OCI-LY7 (cell line): ENCODE measurements around the gene RDH14. TPM values are rescaled to one million over a fixed set of nuclear protein-coding genes. Genes with fewer than 3 reads are reported as not detected.

ENCODE experiments used
- BruUV-seq: library from RNA; stranded (reverse); fragments of 400-500 nt; replicated peaks from 2 replicates; lab custom pipeline; 2021; lab: Mats Ljungman, UMichigan
- CTCF ChIA-PET: fragments of 300-600 bp; sonication (Branson Sonifier 250); formaldehyde crosslinking; loops from one replicate; lab custom pipeline; 2022; ENCODE audit warnings: antibody characterized with exemption; ENCODE audit not compliant: unreplicated experiment; lab: Charles Lee
- POLR2A ChIA-PET: fragments of 300-600 bp; sonication (Branson Sonifier 250); formaldehyde crosslinking; loops from one replicate; lab custom pipeline; 2022; ENCODE audit warnings: antibody characterized with exemption; lab: Charles Lee
- DNase-seq: peaks from one replicate; pipeline ENCODE4 v3.0.0-alpha.2; 2015; ENCODE audit warnings: low spot score
- H2AFZ ChIP-seq: fragments of 200-600 bp; sonication (generic), shearing (Covaris generic); 2 replicates; pipeline ENCODE4 v1.6.1; 2014; ENCODE audit warnings: mild to moderate bottlenecking, antibody characterized with exemption, low read length, moderate library complexity
- H3K27ac ChIP-seq: fragments of 200-600 bp; sonication (generic); 2 replicates; pipeline ENCODE4 v1.5.1; 2014; ENCODE audit warnings: mixed run types, low read depth, mild to moderate bottlenecking, moderate library complexity, low read length, inconsistent platforms; ENCODE audit not compliant: poor library complexity, severe bottlenecking
- H3K36me3 ChIP-seq: fragments of 200-600 bp; sonication (generic); 2 replicates; pipeline ENCODE4 v1.6.1; 2014; ENCODE audit warnings: mild to moderate bottlenecking, antibody characterized with exemption, low read length, moderate library complexity, mixed read lengths; ENCODE audit not compliant: insufficient read depth
- H3K4me1 ChIP-seq: fragments of 200-600 bp; sonication (generic); 2 replicates; pipeline ENCODE4 v1.5.1; 2014; ENCODE audit warnings: mild to moderate bottlenecking, low read length; ENCODE audit not compliant: insufficient read depth, poor library complexity, severe bottlenecking
- H3K4me2 ChIP-seq: fragments of 200-600 bp; sonication (generic); 2 replicates; pipeline ENCODE4 v1.6.1; 2014; ENCODE audit warnings: mild to moderate bottlenecking, low read length
- H3K4me3 ChIP-seq: fragments of 200-600 bp; sonication (generic); 2 replicates; pipeline ENCODE4 v1.5.1; 2014; ENCODE audit warnings: mild to moderate bottlenecking, low read depth, low read length; ENCODE audit not compliant: poor library complexity, severe bottlenecking
- H3K79me2 ChIP-seq: fragments of 200-600 bp; sonication (generic); 2 replicates; pipeline ENCODE4 v1.6.1; 2016; ENCODE audit warnings: low read depth, mild to moderate bottlenecking, low read length, moderate library complexity, mixed read lengths; ENCODE audit not compliant: insufficient read depth
- H3K9me2 ChIP-seq: fragments of 200-600 bp; sonication (generic); 2 replicates; pipeline ENCODE4 v1.6.1; 2016; ENCODE audit warnings: mild to moderate bottlenecking, low read length, mixed read lengths; ENCODE audit not compliant: insufficient read depth
- H3K9me3 ChIP-seq: fragments of 200-600 bp; sonication (generic); 2 replicates; pipeline ENCODE4 v1.6.1; 2014; ENCODE audit warnings: mild to moderate bottlenecking, mixed run types, low read length, mixed read lengths
- H4K20me1 ChIP-seq: fragments of 200-600 bp; sonication (generic); 2 replicates; pipeline ENCODE4 v1.6.1; 2014; ENCODE audit warnings: mild to moderate bottlenecking, antibody characterized with exemption, low read length, moderate library complexity, mixed read lengths; ENCODE audit not compliant: insufficient read depth
- CTCF ChIP-seq: fragments of 200-600 bp; sonication (generic); conservative IDR thresholded peaks from 2 replicates; pipeline ENCODE4 v1.5.1; 2014; ENCODE audit warnings: mild to moderate bottlenecking, antibody characterized with exemption, low read length, moderate library complexity, mixed read lengths
- EZH2phosphoT487 ChIP-seq: fragments of 200-600 bp; sonication (generic); IDR thresholded peaks from 2 replicates; pipeline ENCODE4 v1.6.1; 2018; ENCODE audit warnings: low read depth, borderline replicate concordance, mild to moderate bottlenecking, mixed run types, antibody characterized with exemption, low read length, moderate library complexity, mixed read lengths
- intact Hi-C: fragments of 100-400 bp; cut with micrococcal nuclease; formaldehyde crosslinking; loops from one replicate; pipeline ENCODE4 v1.10.0; 2022; ENCODE audit not compliant: unreplicated experiment
- total RNA-seq, 2 experiments: library from RNA; depleted of rRNA in 1 of 2; stranded (reverse); fragments of >200 nt in 1 of 2; shearing (Covaris generic) in 1 of 2; gene quantifications; 2 replicates each; pipeline ENCODE4 v1.2.3, GENCODE V29; 2014 to 2022

RDH14 gene
- total RNA-seq, 2 experiments from 2014 or later: 20.6 to 25.2 TPM

- no peaks in the 10 kb centered on the region for H3K4me1 ChIP-seq
- TF ChIP-seq EZH2phosphoT487 (no peak), CTCF (no peak)
- DNase-seq: no peak
- H3K36me3 ChIP-seq: no peaks in the 10 kb centered on the region
- BruUV-seq: no TSS peak
- H3K4me3 ChIP-seq: no peak overlapping the region
- H3K79me2 ChIP-seq: no peaks in the 10 kb centered on the region
- no peak overlapping the region for H2AFZ ChIP-seq
- no peak overlapping the region for H3K4me2 ChIP-seq
- no peaks in the 10 kb centered on the region for H4K20me1 ChIP-seq
- H3K9me3 ChIP-seq: no peaks in the 10 kb centered on the region
- ChIA-PET CTCF (no interaction called here), POLR2A (no interaction called here)
- no peaks in the 10 kb centered on the region for H3K9me2 ChIP-seq
- intact Hi-C loops: loop anchor here (10.0 kb wide), 1 partner anchor 362 kb away; no protein-coding TSS in a partner anchor
- H3K27ac ChIP-seq: no peak overlapping the region
These were observed 37.8 kb downstream of the RDH14 start for GRCh38 chr2:18522484-18523146.

- Histone ChIP-seq H3K9me3 (no peaks in the 10 kb centered on the region), H3K4me3 (no peak overlapping the region), H3K4me2 (no peak overlapping the region), H3K4me1 (no peaks in the 10 kb centered on the region), H3K9me2 (no peaks in the 10 kb centered on the region), H4K20me1 (no peaks in the 10 kb centered on the region), H3K36me3 (no peaks in the 10 kb centered on the region), H3K27ac (no peak overlapping the region), H2AFZ (no peak overlapping the region), H3K79me2 (no peaks in the 10 kb centered on the region)
- intact Hi-C loops: loop anchor here (2.0 to 10.0 kb wide), 4 partner anchors 228 to 1342 kb away; no protein-coding TSS in a partner anchor
- ChIA-PET CTCF (interaction anchor here (1.0 kb wide), 1 partner anchor 849 kb away, joined by 4 read pairs; no protein-coding TSS in a partner anchor), POLR2A (interaction anchor here (0.7 kb wide), 1 partner anchor 9 kb away, joined by 3 read pairs; no protein-coding TSS in a partner anchor)
- no TSS peak for BruUV-seq
- peak; percentile 58 for DNase-seq
- TF ChIP-seq EZH2phosphoT487: no peak
- peak; percentile 89 for TF ChIP-seq CTCF
These were observed 39.7 kb downstream of the RDH14 start for GRCh38 chr2:18520451-18521425.
